NOMO-1 treated with DMSO at 0.1 percent for 48 hours (cell line): ENCODE results near the gene TNPO3.
A peak's percentile ranks its signal among the peaks of the same experiment; 100 is the strongest.

Source experiments
- DNase-seq: peaks from one replicate; lab custom pipeline; 2025; ENCODE audit not compliant: unreplicated experiment; lab: John Stamatoyannopoulos, UW

Gene TNPO3

DNA sequence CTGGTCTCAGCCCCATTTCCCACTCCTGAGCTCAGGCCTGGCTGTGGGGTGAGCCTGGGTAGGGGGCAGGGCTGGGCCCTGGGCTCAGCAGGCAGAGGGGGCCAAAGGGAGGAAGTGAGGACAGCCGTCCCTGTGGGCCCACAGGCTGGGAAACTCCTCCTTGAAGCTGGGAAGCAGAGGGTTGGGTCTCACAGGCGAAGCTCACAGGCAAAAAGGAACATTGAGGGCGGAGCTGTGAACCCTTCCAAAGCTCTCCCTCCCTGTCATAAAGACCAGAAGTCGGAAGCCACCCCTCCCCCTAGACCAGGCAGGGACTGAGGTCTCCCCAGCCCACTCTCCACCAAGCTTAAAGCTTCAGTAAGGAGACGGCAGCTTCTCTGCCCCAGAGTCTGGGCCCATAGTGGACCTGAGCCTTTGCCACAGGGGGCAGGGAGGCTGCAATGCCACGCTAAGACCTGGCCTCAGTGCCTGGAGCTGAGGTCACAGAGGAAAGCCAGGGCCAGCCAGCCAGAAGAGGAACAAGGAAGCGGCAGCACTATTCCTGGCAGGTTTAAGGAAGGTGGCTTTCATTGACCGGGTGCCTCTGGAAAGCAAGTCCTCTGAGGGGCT is 143.4 kb downstream of the TNPO3 start:
- DNase-seq = no peak

DNA sequence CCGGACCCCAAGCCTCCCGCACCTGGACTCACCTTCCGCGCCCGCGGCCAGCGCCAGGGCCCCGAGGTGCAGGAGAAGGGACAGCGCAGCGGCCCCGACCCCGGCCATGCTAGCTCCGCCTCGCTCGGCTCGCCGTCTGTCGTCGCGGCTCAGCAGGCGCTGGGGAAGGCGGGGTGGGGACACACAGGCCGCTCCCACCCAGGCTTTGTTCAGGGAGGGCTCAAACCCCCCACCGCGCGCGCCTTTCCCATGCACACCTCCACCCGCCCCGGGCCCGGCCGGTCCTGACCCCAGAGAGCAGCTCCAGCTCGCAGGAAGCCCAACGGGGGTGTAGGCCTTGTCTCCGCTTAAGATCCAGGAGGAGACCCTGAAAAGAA is 144.4 kb downstream of the TNPO3 start, which contains the start of gene KCP:
Gene KCP, minus strand, starts transcription at position 141 of the 377 bp plus-strand sequence. Its CDS starts 33 bp downstream, at position 108.
- no peak for DNase-seq

GRCh38 chr7:128909625-128910568 is 145.0 kb downstream of the TNPO3 start:
- DNase-seq = no peak

DNA sequence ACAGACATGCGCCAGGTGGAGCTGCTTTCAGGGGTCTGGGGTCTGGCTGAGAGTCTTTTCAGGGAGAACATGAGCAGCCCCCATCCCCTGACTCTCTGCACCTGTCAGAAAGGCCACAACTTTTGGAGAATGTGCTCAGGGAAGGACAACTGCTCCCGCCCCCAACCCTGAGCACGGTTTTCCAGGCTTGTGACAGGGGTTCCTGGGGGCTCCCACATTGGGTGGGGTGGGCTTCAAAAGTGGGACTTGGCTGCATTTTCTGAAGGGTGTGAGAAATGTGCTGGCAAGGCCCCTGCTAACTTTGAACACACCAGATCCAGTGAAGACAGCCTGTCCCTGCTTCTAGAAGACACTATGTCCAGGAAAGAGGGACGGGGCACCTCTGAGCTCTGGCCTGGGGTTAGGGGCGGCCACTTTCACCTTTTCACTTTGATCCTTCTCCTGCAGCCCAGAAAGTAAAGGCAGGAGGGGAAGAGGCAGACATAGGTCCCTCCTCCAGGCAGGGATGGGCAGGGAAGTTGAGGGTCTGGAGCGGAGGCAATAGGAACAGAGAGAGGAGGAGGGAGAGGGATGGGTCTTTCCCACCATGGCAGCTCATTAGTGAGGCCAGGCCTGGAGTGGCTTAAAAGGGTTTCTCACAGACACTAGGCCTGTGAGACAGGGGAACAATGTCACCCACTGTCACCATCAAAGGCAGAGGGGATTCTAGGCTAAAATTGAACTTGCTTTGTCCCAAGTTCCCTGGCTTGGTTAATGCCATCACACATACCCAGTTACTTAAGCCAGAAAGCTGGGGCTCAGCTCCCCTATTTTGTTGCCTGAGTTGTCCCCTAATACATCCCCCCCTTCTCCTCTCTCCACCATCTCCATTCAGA is 145.9 kb downstream of the TNPO3 start:
- DNase-seq = no peak

DNA sequence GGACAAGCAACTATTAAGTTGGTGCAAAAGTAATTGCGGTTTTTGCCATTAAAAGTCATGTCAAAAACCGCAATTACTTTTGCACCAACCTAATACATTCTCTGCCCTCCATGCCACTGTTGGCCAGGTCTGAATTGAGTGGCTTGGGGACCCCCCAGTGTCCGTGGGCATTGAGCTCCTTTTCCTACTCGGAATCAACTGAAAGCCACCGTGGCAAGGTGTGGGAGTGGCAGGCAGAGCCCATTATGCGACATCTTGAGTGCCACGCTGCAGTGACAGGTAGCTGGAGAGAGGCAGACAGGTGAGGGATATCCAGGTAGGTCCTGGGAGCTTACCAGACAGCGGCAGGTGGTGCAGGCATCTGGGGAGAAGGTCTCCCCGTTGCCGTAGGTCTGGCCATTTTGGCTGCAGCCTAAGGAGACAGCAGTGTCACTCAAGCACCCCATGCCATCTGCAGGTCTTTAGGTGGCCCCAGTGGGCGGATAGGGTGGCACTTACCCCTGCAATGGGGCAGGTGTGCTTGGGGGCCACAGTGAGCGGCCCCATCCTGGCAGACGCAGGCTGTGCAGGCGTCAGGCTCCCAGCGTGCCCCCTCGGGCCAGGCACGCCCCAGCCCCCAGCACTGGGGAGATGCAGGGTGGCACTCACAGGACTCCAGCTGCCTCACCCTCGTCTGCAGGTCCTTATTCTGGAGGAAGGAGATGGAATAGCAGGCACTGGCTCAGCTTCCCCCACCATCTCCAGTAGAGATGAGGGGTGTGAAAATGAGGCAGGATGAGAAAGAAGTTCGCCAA is 147.9 kb downstream of the TNPO3 start:
- DNase-seq = no peak

- DNase-seq = no peak
Measured at GRCh38 chr7:128906001-128906765, 148.7 kb downstream of the TNPO3 start.

- DNase-seq = peak; percentile 37
Measured at GRCh38 chr7:128904381-128905197, 150.3 kb downstream of the TNPO3 start.
